HG02981 (cell line): Measurements from ENCODE around the gene PDE10A.

Experiments used
- ATAC-seq: cut with Tn5 transposase; IDR thresholded peaks from one replicate; pipeline ENCODE4 v1.9.1; 2021; ENCODE audit warnings: mild to moderate bottlenecking, moderate library complexity; ENCODE audit not compliant: unreplicated experiment

The PDE10A gene

DNA sequence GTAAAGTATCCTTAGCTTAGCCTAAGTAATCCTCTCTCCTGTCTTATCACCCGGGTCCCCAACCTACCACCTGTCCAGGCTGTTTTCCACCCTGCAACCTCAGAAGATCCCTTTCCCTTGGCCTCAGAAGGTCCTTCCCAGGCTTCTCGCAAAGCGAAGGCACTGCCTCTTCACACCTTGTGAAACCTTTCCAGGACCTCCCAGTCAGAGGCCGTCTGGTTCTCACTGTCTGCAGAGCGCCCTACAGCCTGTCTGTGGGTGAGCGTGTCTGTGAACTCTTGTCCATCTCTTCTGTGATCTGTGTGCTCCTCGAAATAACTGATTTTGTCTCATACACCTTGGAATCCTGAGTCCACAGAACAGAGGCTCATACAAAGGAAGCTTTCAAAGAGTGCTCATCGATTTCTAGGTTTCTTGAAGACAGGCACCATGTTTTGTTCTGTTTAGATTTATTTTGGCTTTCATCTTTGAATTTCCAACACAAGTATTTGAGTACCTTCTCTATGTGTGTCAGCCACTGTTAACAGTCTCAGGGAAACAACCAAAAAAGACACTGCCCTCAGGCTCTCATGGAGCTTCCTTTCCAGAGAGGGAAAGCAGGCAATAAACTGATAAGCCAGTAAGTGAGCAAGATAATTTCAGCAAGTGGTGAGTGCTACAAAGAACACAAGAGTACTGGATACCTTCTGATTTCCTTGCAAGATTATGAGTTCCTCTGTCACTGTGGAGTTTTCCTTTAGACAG is 6.3 kb downstream of the PDE10A start:
- no peak for ATAC-seq

DNA sequence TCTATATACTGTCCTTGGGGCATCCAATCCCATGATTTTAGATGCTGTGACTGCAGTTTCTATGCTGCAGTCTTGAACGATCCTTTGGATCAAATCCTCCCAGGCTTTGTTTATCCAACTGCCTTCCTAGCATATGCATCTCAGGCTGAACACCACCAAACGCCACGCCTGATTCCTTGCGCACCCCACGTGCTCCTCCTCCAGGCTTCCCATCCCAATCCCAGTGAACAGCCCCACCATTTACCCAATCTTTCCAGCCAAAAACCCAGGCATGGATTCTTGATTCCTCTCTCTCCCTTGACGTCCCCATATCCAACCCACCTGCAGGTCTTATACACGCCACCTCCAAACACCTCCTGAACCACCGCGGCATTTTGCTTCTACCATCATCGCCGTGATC is 7.8 kb downstream of the PDE10A start:
- ATAC-seq = no peak

DNA sequence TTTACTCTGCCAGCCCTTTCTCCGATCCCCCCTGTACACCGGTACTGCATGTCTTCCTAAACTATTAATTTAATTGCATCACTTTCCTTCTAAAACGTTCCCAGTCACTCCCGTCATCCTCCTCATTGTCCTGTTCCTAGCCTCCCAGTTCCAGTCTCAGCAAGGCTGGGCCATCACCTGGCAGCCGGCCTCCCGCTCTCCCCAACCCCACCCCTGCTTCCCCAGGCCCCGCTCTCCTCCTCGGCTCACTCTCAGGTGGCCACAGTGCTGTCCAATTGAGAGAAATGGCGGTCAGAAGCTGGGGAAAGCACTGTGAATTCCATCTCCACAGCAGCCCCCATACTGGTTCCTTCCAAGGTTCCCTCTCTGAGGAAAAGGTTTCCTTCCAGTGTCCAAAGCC is 8.9 kb downstream of the PDE10A start:
- ATAC-seq = no peak

DNA sequence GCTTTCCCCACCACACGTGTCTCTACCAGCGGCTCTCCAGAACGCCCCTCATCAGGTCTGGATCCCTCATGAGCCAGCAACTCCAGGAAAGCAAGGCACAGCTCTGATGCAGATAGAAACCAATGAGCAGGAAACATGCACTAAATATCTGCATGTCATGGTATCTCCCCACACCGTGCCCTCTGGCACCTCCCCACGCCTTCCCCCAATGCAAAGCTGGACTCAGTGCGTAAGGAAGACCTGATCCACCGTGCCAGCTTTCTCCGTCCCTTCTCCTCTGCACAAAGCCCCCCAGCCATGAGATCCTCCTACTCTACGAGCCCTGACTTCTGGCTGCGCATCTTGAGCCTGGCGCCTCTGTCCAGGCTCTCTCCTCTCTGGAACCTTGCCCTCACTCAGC is 9.4 kb downstream of the PDE10A start:
- no peak for ATAC-seq

DNA sequence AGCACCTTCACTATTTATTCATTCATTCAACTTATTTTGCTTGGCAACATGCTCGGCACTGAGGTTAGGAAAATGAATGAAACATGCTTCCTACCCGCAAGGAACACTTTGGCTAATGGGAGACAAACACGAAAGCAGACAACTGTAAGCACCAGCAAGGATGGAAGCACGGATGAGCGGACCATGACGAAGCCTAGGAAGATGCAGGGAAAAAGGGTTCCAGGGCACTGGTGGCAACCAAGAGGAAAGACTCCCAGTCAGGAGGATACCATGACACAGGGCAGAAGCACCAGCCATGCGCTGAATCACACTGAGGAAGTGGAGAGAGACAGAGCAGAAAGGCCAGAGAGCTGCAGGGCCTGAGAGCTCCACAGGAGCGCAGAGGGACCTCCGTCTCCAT is 9.8 kb downstream of the PDE10A start:
- no peak for ATAC-seq

DNA sequence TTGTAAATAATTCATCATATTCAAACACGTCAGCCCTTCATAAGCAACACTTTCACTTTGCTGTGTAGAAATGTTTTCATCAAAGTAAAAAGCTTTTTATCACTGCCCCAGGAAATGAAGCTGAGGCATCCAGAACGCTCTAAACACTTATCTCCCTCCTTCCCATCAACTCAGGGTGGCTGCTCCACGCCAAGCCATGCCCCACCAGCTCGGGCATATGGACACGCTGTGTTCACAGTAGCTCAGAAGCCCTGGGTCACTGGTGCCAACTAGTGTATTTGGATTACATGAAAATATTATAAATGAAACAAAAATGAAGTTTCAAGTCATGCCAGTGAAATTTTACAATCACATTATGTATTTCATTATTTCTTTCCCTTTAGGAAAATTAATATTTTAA is 10.3 kb downstream of the PDE10A start:
- ATAC-seq = no peak

DNA sequence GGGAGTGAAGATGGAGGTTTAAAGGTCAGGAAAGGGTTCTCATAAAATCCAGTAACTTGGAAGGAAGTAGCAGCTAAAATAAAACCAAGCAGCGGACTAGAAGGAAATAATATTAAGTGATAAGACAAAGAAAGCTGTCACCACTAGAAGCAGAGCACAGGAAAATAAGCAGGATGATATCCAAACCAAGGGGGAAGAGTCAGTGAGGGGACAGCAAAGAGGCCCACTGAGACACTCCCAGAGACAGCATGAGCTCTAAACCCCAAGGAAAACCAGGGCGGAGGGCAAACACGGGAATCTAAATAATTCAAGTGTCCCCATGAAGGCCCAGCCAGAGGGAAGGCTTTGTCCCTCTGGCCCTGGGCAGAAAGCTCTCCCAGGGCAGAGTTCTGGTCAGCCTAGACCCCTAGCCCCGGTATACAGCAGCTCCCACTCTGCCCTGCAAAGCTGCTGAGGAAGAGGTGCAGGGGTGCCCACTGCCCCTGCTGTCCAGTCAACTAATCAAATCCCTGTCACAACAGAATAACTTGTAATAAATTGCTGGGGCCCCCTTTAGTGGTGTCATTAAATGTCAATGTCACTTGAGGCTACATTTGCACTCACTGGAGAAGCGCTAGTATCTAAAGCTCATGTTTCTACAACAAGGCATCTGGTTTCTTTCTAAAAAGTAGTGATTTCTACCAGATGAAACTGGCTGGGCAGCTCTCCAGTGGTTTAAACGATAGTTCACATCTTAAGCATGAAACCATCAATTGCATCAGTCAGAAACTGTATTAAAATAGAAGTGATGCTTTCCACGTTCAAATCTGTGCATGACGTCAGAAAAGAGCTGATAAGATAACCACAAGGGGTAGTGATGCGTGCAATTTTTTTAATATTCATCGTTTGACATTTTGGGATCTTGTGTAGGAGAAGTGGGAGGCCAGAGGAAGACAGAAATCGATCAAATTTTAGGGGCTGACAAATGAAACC is 13.6 kb downstream of the PDE10A start:
- no peak for ATAC-seq

DNA sequence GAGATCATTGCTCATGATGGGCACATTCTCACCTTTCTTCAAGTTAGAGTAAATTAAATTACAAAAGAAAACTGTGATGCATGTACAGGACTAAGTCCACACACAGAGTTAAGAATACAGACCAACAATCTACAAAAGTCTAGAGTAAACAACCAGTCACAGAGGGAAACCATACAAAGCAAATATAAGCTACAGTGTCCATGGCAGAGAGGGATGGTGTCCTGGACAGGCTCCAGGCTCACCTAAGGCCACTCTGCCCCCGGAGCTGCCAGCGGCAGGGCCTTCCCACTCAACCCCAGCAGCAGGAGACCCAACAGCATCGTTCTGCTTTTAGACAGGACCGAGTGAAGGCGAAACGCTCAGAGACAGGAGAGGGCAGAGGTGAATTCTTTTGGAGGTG is 16.0 kb downstream of the PDE10A start:
- no peak for ATAC-seq

DNA sequence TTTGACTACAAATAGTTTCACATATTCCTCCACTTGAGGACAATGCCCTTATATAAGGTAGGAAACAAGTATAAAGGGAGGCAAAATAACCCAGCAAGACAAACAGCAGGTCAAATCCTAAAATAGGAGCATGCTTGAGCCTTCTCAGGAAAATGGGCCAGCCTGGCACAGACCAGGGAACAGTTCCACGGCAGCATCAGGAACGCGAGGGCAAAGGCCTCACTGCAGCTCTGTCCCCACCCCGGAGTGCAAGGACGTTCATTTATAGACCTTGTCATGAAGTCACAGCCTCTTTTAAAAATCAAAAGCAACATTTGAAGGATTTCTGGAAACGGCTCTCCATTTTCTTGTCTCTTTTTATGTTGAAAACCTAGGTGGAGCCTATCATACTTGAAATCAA is 17.1 kb downstream of the PDE10A start:
- no peak for ATAC-seq

DNA sequence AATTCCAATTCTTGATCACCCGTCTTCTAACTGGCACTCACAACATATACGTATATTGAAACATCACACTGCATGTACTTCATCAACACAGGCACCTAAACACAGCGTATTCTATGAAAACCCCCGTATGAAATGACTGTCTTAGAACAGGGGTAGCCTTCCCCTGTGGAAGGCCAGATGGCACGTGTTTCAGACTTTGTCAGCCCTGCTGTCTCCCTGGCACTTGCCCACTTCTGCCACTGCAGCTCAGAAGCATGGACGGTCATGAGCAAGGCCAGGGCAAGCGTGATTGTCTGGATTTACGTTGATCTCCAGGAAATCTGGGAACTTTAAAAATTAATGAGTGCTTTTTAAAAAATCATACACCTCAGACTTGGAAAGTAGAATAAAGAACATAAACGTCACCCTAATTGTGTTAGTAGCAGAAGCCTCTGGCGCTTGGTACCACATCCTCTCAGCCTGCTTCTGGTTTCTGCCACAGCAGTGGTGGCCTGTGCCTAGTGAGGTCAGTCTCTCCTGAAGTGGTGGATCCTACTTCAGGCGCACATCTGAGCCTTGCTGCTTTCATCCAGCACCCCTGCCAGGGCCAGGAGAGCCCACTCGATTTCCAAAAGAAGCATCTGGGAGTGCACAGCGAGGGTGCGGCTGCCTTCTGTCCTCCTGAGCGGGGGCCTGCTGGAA is 18.3 kb downstream of the PDE10A start:
- no peak for ATAC-seq

DNA sequence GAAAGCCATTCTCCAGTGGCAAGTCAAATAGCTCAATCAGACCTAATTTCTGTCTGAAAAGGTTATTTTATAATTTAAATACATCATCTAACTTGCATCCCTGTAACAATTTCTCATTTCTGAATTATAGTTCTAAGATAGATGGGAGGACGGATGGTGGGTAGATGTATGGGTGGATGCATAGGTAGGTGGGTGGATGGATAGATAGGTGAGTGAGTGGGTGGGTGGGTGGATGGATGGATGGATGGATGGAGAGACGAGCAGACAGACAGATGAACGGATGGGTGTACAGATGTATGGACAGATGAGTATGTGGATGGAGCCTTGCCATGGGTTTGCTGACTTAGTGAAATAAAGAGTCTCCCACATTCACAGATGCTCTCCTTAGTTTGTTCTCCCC is 20.0 kb downstream of the PDE10A start:
- no peak for ATAC-seq

DNA sequence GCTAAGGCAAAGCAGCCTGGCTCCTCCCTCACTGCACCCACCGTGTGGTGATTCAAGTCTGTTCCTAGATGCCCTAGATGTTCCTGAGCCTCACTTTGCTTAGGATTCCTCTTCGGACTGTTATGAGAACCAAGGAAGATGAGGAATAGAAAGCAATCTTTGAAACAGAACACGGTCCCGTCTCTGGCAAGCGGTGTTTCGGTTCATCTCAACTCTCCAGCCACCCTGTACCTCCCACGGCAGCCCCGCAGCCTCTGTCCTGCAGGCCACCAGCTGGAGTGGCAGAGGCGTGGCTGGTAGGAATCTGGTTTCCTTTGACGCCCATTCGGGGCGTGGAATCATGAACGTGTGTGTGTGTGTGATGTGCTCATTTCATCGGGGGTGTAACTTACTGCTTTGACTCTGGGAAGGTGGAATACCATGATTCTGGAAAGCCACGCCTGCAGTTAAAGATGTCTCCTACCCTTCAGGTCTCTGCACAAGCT is 21.3 kb downstream of the PDE10A start:
- ATAC-seq = no peak

DNA sequence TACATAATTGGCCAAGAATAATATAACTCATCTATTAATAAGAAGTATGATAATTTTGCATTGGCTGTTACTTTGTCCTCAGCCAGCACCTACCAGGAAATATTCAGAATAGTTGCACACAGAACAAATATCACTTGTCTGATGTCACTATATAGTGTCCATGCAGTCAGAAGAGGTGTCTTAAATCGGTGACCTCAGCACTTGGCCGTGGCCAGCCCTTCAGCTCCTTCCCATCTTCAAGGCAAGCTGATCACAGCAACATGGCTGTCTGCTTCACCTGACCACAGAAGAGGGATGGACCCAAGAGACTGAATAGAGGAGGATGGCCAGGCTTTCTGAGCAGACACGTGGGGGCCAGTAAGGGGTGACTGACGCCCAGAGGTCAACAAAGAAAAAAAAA is 22.2 kb downstream of the PDE10A start:
- no peak for ATAC-seq

DNA sequence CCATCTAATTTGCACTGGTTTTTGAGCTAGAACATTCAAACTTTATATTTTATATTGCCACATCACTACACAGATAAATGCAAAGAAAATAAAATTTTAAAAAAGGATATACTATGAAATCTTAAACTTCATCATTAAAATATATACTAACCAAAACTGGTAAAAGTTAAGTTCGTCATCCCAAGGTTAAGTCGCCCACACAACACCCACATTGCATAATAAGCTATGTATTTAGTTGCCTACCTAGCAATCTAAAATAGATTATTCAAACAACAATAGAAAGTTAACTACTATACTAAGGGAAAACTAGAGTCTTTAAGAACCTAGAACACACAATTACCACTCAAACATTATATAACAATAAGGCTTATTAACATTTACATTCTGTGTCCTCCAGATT is 24.5 kb downstream of the PDE10A start:
- no peak for ATAC-seq

DNA sequence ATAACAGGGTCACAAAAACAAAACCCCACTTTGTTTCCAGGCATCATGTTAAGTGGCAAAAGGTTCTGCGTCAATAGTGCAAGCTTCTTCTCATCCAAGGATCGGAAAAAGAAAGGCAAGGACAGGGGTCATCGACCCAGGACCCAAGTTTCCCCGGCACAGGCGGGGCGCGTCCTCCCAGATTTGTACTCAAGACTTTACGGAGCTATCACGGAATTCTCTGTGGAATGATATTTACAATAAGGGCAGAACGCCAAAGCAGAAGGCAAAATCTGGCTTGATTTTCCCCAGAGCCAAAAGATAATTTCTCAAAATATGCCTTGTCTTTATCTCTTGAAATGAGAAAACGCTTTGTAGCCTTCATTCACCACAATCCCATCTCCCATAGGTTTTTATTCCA is 25.5 kb downstream of the PDE10A start:
- ATAC-seq = no peak

DNA sequence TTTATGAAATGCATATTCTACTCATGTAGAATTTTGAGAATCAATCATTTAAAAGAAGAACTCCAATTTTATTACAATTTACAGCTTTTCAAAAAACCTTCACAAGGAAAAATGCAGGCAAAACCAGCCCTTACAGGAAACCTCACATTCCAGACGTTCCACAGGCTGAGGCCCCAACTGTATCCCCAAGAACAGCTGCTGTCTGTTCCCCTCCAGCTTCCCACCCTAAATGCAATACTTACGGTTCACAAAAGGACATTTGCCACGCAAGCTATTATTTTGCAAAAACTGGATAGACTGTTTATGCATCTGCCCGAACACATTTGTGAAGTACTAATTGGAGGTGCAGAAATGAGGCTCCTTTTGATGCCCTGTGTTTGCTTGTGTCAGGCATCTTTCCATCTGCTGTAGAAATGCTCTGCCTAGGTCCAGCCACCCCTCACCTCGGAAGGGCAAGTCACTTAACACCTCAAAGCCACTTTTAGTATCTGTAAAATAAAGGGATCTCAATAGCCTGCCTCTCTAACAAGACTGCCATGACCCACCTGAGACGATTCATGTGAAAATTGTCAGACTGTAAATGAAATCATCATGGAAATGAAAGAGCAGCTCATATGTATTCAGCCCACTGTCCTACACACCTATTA is 26.5 kb downstream of the PDE10A start:
- ATAC-seq = no peak

DNA sequence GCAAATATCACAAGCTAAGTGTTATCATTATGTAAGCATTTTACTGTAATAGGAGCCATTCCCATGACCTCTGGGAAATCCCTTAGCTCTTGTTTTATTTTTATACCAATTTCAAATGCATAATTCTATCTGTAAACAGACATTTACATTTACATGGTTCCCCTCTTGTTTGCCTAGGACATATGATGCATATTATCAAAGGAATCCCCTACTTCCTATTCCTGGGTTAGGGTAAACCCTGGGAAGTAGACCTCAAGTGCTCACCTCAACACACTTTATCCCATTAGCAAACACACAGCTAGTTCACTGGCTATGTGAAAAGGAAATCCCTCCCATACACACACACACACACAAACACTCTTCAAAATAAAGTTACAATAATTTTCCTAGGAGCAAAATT is 27.1 kb downstream of the PDE10A start:
- no peak for ATAC-seq

DNA sequence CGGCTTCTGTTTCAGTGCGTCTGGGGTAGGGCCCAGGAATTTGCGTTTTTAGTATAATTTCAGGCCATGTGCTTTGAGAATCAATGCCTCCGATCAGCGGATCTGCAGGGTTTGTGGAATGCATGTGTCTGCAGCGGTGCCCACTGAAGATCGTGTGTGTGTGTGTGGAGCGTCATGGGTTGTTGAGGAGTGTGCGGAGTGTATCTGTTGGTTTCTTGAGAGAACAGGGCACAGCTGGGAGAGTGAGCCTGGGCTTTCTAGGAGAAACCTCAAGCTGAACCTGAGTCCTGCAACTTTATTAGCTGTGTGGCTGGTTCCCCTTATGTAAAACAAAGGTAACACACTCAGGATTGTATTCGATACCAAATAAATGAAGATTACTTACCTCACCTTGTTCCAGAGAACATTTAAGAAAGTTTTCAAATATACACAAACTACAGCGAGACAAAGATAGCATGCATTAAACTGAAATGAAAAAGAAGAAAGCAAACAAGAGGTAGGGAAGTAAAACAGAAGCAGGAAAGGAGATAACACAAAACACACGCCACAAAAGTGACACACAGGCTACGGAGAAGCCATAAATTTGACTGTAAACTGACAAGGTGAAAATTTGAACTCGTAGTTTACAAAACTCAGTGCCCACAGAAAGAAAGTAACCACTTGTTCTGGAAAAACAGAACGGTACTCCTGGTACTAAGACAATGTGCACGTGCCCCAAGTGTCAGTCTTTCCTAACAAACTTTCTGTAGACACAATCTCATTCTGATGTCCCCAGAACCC is 28.8 kb downstream of the PDE10A start:
- no peak for ATAC-seq

DNA sequence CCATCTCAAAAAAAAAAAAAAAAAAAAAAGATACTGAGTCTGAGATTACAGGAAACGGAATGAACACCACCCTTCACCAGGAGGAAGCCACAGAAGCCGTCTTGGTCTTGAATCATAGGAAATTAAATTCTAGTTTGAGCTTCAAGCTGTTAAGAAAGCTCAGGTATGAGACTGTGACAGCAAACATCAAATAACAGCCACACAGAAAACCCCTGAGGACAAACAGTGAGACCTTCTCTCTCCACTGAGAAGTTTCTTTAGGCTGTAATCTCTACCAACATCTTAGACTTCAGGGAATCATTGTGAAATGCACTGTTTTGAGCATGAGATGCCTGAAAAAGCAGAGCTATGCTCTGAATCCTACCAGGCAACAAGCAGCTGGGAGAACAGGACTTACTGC is 30.8 kb downstream of the PDE10A start:
- ATAC-seq = no peak

DNA sequence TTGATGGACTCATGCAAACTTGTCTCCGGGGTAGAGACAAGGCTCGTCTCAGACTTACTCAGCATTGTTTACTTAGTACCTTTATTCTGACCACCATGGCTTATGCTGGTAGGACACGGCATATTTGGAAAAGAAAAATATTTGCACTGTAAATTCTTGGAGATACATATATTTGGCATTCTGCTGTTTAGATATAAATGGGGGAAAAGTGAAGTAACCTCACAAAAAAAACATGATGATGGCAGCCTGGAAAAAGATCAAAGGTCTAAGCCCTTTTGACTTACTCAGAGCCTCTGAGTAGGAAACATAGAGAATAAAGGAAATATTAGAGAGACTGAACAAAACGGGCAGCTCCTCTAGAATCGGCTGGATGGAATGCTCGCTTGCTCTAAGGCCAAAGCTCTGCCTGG is 32.5 kb downstream of the PDE10A start:
- ATAC-seq = no peak
